ENCODE results near the gene SDS. TPM values are rescaled to one million over a fixed set of nuclear protein-coding genes. Genes with fewer than 3 reads are reported as not detected.

SDS gene
- total and polyA plus RNA-seq, 2 of the 13 experiments (the other 11 are each of a cell fraction or from before 2014, with no cell fraction given), result not detected

DNA sequence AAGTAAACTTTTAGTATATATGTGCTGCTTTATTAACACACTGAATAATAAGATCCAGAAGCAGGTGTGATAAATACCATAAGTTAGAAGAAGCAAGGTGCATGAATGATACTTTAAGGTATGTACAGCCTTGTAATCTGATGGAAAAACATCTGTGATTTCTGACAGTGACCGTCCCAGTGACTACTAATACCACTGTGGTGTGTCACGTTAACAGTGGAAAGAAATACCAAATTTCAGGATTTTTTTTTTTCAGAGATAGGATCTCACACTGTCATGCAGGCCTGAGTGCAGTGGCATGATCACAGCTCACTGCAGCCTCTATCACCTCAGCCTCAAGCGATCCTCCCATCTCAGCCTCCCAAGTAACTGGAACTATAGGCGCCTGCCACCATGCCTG, 21.5 kb downstream of the SDS start:
- no peaks in the 10 kb centered on the region for H3K27me3 ChIP-seq (ENCODE audit: control insufficient read depth in 1 of 2, insufficient read depth in 2 of 2, low read length in 2 of 2)
- no peaks in the 10 kb centered on the region for H3K4me1 ChIP-seq (ENCODE audit: insufficient read depth, low read length)
- ATAC-seq (no peak), FAIRE-seq (no peak), DNase-seq (ENCODE audit: low spot score) (no peak)
- H3K9me3 ChIP-seq (ENCODE audit: low read length), result no peaks in the 10 kb centered on the region
- no TSS peak for BruUV-seq (replicated peaks)
- peaks cover 5 to 17% of the 10 kb centered on the region in 2 experiments; a peak in 4 of 5 replicates for H3K36me3 ChIP-seq (replicated peaks in 1 of 2; ENCODE audit: control insufficient read depth in 1 of 2, insufficient read depth in 2 of 2, low read length in 2 of 2)
- H3K4me3 ChIP-seq (replicated peaks in 1 of 3; ENCODE audit: insufficient read depth in 1 of 3, low read depth in 2 of 3, low read length in 3 of 3), result no peak overlapping the region
- no peaks in the 10 kb centered on the region for H3K79me2 ChIP-seq (ENCODE audit: insufficient read depth, low read length)
- H2AFZ ChIP-seq (ENCODE audit: low read length), result no peak overlapping the region
- H3K27ac ChIP-seq (ENCODE audit: extremely low read length, insufficient read depth, low read length), result no peak overlapping the region
- H3K9ac ChIP-seq (ENCODE audit: insufficient read depth, low read depth, low read length), result no peak overlapping the region
- intact Hi-C loops (cut with micrococcal nuclease; ENCODE audit: unreplicated experiment), result no loop called here
- ChIA-PET POLR2A (no interaction called here), CTCF (ENCODE audit: low intra/inter-chr PET ratio, low total read pairs) (no interaction called here)
- 97% methylated on average over 4 of the region's 4 CpGs for WGBS (ENCODE audit: low lambda C conversion rate)
- H4K20me1 ChIP-seq (ENCODE audit: insufficient read depth, low read length), result no peaks in the 10 kb centered on the region
- in situ Hi-C loops (cut with HindIII; ENCODE audit: extremely low pct_ligation_motif_present, low pct_unique_long_range_greater_than_20kb), result no loop called here
- H3K4me2 ChIP-seq (ENCODE audit: low read depth, low read length), result no peak overlapping the region
- TF ChIP-seq NFRKB (IDR thresholded peaks at IDR 0.05) (no peak), ZNF629 (CRISPR knock-in tag; conservative IDR thresholded peaks at IDR 0.05) (no peak), ARID2 (CRISPR knock-in tag; IDR thresholded peaks at IDR 0.05; ENCODE audit: borderline replicate concordance) (no peak), MXD4 (CRISPR knock-in tag; IDR thresholded peaks at IDR 0.05) (no peak), SATB2 (CRISPR knock-in tag; IDR thresholded peaks at IDR 0.05) (no peak), ZFX (CRISPR knock-in tag; IDR thresholded peaks at IDR 0.05; ENCODE audit: low read depth) (no peak), MBD4 (IDR thresholded peaks at IDR 0.05; ENCODE audit: borderline replicate concordance, low read length) (no peak)
- TF ChIP-seq, protein P1, sequence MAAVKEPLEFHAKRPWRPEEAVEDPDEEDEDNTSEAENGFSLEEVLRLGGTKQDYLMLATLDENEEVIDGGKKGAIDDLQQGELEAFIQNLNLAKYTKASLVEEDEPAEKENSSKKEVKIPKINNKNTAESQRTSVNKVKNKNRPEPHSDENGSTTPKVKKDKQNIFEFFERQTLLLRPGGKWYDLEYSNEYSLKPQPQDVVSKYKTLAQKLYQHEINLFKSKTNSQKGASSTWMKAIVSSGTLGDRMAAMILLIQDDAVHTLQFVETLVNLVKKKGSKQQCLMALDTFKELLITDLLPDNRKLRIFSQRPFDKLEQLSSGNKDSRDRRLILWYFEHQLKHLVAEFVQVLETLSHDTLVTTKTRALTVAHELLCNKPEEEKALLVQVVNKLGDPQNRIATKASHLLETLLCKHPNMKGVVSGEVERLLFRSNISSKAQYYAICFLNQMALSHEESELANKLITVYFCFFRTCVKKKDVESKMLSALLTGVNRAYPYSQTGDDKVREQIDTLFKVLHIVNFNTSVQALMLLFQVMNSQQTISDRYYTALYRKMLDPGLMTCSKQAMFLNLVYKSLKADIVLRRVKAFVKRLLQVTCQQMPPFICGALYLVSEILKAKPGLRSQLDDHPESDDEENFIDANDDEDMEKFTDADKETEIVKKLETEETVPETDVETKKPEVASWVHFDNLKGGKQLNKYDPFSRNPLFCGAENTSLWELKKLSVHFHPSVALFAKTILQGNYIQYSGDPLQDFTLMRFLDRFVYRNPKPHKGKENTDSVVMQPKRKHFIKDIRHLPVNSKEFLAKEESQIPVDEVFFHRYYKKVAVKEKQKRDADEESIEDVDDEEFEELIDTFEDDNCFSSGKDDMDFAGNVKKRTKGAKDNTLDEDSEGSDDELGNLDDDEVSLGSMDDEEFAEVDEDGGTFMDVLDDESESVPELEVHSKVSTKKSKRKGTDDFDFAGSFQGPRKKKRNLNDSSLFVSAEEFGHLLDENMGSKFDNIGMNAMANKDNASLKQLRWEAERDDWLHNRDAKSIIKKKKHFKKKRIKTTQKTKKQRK (IDR thresholded peaks at IDR 0.05; ENCODE audit: low read length), result no peak
- TF ChIP-seq, protein P2, sequence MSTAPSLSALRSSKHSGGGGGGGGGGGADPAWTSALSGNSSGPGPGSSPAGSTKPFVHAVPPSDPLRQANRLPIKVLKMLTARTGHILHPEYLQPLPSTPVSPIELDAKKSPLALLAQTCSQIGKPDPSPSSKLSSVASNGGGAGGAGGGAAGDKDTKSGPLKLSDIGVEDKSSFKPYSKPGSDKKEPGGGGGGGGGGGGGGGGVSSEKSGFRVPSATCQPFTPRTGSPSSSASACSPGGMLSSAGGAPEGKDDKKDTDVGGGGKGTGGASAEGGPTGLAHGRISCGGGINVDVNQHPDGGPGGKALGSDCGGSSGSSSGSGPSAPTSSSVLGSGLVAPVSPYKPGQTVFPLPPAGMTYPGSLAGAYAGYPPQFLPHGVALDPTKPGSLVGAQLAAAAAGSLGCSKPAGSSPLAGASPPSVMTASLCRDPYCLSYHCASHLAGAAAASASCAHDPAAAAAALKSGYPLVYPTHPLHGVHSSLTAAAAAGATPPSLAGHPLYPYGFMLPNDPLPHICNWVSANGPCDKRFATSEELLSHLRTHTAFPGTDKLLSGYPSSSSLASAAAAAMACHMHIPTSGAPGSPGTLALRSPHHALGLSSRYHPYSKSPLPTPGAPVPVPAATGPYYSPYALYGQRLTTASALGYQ (CRISPR knock-in tag; IDR thresholded peaks at IDR 0.05), result no peak
- TF ChIP-seq, protein P3, sequence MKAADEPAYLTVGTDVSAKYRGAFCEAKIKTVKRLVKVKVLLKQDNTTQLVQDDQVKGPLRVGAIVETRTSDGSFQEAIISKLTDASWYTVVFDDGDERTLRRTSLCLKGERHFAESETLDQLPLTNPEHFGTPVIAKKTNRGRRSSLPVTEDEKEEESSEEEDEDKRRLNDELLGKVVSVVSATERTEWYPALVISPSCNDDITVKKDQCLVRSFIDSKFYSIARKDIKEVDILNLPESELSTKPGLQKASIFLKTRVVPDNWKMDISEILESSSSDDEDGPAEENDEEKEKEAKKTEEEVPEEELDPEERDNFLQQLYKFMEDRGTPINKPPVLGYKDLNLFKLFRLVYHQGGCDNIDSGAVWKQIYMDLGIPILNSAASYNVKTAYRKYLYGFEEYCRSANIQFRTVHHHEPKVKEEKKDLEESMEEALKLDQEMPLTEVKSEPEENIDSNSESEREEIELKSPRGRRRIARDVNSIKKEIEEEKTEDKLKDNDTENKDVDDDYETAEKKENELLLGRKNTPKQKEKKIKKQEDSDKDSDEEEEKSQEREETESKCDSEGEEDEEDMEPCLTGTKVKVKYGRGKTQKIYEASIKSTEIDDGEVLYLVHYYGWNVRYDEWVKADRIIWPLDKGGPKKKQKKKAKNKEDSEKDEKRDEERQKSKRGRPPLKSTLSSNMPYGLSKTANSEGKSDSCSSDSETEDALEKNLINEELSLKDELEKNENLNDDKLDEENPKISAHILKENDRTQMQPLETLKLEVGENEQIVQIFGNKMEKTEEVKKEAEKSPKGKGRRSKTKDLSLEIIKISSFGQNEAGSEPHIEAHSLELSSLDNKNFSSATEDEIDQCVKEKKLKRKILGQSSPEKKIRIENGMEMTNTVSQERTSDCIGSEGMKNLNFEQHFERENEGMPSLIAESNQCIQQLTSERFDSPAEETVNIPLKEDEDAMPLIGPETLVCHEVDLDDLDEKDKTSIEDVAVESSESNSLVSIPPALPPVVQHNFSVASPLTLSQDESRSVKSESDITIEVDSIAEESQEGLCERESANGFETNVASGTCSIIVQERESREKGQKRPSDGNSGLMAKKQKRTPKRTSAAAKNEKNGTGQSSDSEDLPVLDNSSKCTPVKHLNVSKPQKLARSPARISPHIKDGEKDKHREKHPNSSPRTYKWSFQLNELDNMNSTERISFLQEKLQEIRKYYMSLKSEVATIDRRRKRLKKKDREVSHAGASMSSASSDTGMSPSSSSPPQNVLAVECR (CRISPR knock-in tag; IDR thresholded peaks at IDR 0.05; ENCODE audit: borderline replicate concordance), result no peak
- TF ChIP-seq, protein P4, sequence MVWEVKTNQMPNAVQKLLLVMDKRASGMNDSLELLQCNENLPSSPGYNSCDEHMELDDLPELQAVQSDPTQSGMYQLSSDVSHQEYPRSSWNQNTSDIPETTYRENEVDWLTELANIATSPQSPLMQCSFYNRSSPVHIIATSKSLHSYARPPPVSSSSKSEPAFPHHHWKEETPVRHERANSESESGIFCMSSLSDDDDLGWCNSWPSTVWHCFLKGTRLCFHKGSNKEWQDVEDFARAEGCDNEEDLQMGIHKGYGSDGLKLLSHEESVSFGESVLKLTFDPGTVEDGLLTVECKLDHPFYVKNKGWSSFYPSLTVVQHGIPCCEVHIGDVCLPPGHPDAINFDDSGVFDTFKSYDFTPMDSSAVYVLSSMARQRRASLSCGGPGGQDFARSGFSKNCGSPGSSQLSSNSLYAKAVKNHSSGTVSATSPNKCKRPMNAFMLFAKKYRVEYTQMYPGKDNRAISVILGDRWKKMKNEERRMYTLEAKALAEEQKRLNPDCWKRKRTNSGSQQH (CRISPR knock-in tag; IDR thresholded peaks at IDR 0.05; ENCODE audit: low read depth), result no peak
